Anterior cingulate cortex (tissue), 58 donors: ENCODE data around the gene ITPR2.
"Not testable (repeated sequence)": the region's sequence is repeated elsewhere in the genome, so short reads cannot be mapped to it uniquely, and the experiment has no call there.

ENCODE experiments used
- DNase-seq, 58 donors: peaks; one replicate each; lab custom pipeline; 2025; lab: John Stamatoyannopoulos, UW

ITPR2 gene

DNA sequence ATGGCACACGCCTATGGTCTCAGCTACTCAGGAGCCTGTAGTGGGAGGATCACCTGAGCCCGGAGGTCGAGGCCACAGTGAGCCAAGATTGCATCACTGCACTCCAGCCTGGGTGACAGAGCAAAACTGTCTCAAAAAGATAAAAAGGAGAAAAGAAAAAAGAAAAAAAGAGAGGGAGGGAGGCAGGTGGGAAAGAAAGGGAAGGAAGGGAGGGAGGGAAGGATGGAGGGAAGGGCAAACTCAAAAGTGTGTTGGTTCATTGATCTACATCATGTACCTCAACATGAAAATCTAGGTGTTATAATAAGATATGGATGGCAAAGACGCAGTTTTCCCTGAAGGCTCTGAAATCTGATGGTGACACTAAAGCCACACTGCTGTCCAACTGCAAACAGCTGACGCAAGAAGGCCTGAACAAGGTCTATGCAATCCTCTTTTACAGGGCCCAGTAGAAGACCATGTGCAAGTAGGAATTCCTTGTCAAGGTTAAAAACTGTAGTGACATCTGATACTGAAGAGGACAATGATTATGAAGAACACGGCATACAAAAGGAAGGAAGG is 143.6 kb downstream of the ITPR2 start:
- no peak for DNase-seq

DNA sequence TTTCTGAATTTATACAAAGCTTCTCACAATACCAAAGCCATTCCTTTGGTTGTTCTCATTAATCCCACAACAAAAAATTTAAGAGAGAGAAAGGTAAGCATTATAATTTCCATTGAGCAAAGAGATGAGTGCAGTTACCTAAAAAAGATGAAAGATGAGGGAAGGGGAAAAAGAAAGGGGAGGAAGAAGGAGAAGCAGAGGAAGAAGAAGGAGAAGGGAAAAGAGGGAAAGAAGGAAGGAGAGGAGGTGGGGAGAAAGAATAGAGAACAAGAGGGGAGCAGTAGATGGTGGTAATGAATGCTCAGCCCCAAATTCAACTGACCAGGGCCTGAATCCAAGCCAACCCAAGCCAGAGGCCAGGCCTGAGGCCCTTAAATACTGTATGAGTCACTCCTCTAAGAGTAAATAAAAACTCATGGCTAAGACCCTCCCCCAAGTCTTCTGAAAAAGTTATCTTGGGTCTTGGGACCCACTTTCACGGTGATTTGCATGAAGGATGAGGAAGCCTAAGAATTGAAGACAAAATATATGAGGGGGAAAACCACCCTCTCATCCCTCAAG is 144.6 kb downstream of the ITPR2 start:
- DNase-seq = no peak

DNA sequence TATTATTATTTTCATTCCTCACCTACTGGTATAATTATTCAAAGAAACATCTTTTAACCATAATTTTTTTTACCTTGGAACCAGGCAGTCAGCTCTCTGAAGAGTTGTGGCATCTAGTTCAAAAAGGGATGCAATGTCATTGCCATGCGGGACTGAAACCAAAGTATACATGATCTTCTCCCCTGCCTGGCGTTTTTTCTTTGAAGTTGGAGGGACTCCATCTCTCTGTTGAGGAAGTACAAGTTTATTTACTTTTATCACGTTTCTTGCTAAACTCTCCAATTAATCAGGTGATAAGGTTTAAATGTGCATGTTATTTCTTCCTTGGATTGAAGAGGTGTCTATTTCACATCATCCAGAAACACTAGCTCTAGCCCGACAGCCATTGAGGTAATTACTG is 146.6 kb downstream of the ITPR2 start:
- no peak for DNase-seq

DNA sequence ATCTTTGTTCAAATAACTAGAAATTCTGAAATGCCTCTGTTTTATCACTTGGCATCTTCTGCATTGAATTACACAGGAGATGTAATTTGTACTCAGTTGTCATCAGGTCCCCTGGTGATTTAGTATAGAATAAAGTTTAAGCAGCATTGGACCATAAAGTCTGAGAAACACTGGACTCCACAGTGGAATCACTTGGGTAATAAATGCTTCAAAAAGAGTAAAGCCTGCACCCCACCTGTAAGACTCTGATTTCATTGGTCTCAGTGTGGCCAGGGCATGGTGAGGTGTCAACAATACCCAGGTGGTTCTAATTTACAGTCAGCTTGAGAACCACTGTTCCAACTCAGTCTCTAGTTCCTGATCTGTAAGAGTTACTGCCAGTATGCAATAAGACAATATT is 148.9 kb downstream of the ITPR2 start:
- DNase-seq = no peak

DNA sequence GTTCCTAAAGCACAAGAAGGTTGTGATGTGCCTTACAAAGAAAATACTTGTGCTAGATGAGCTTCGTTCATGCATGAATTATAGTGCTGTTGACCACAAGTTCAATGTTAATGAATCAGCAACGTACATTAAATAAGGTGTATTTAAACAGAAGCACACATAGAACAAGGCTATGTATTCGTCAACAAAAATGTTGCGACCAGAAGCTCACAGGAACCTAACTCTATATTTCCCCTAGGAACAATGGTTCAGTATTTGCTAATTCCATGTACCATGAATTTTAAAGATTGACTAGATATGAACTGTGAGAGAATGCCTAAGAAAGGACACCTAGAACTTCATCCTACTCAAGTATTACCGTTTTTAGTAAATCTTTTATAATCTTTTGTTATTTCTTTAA is 149.6 kb downstream of the ITPR2 start:
- no peak for DNase-seq

DNA sequence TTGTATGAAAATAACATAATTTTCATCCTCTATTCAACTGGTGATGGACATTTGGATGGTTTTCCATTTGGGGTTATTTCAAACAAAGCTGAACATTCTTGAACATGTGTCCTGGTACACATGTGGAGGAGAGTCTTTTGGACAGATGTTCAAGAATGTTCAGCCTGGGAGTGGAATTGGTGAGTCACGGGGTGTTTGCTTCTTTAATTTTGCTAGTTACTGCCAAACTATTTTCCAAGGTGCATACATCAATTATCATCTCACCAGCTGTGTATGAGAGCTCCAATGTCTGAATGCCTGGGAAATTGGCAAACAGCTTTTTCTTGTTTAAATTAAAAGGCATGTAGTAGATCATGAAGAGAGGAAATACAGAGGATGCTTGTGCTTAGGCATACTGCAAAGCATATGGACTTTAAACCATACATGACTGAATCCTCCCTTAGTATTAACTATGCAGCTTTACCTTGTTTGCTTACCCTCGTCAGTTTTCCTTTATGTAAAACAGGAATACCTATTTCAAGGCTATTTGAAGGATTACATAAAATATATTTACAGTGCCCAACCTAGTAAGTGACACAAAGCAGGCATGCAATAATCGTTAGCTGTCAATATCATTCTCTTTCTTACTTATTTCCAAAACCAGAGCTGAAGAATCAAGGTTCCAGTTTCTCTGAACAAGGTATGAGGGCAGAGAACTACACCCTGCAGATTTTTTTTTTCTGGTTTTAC is 152.1 kb downstream of the ITPR2 start:
- DNase-seq = no peak

DNA sequence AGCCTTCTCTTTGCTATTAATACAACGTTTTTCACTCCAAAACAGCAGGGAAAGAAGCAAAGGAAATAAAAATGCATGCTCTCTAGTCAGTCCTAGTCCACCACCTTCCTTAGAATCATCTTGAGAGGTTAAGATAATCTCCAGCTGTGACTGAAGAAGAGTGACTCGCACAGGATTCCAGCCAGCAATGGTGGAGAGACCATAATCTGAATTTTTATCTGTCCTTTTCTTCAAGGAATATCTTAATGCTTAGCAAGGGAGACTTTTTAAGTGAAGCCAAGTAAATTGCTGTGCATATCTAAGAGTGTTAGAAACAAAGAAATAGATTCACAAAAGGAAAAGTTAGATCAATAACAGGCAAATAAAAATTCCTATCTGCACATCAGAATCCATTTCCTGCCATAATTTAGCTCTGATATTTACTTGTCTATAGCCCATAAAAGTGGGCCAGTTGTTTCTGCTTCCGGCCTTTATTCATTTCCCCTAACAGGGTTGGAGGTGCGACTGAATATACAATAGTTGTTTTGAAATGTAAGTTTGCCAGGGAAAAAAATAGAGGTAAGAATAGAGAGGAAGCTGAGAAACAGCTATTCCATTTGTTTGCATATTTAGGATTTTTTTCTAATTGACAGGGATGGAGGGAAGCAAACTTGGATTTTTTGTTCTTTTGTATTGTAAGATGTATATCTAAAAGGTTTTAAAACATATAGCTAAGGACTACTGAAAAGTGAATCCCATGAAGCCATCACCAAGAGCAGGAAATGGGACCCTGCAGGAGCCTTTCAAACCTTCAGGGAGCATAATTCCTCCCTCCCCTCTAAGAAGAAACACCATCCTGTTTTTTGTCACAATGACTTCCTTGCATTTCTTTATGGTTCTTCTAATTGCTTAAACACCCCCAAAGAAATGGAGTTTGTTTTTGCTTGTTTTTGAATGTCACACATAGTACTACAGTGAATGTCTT is 154.0 kb downstream of the ITPR2 start:
- no peak for DNase-seq

DNA sequence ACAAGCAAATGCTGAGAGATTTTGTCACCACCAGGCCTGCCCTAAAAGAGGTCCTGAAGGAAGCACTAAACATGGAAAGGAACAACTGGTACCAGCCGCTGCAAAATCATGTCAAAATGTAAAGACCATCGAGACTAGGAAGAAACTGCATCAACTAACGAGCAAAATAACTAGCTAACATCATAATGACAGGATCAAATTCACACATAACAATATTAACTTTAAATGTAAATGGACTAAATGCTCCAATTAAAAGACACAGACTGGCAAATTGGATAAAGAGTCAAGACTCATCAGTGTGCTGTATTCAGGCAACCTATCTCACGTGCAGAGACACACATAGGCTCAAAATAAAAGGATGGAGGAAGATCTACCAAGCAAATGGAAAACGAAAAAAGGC is 161.5 kb downstream of the ITPR2 start:
- not testable (repeated sequence) for DNase-seq

DNA sequence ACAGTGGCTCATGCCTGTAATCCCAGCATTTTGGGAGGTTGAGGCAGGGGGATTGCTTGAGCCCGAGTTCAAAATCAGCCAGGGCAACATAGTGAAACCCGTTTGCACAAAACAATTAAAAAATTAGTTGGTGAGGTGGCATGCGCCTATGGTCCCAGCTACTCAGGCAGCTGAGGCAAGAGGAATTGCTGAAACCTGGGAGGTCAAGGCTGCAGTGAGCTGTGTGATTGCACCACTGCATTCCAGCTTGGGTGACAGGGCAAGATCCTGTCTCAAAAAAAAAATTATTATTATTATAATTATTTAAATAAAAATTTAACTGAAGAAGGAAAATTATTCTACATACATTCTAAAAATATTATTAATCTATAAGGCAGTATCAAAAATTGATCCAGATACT is 164.1 kb downstream of the ITPR2 start:
- no peak for DNase-seq

DNA sequence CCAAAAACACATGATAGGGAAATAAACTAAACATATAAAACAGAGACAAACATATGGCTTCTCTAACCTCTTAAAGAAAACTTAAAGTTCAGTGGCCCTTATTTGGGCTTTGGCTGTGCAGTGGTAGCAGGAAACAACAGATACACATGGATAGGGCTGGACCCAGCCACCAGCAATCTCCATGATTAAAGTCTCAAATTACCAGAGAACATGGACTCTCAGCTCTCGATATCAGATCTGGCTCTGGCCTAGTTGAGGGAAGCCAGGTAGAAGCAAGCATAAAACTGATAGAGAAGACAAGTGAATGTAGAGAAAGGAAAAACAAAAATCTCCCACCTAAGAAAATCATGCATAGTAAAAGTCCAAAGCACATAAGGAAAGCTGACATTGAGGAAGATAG is 164.8 kb downstream of the ITPR2 start:
- DNase-seq = no peak

DNA sequence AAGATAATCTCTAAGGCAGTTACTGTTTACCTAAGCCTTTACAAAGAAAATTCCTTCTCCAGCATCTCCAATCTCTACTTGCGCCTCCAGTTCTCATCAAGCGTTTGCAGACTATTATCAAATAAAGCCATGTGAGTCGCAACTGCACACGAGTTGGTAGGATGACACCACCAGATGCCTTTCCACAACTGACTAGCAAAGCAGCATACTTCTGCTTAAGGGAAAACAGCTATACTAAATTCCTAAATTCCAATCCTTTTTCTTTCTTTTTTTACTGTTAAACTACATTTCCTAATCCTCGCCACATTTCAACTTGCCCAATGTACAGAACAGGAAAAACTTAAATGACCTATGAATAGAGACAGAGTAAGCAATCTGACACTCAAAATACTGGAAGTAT is 166.7 kb downstream of the ITPR2 start:
- no peak for DNase-seq

DNA sequence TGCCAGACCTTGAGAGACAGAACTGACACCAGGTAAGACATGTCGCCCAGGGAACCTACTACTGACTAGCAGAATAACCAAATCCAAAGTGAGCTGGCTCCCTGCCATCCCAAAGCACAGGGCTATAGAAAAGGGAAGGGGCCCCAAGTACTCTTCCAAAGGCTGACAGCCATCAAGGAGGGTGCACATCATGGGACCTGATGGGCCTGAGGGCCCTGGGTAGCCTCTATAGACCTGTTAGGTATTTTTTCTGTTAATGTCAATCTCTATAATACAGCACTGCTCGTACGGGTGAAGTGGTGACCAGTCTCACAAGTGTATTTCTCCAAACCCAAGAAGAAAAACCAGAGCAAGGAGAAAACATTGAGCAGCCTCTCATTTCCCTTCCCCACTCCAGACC is 171.6 kb downstream of the ITPR2 start:
- no peak for DNase-seq

DNA sequence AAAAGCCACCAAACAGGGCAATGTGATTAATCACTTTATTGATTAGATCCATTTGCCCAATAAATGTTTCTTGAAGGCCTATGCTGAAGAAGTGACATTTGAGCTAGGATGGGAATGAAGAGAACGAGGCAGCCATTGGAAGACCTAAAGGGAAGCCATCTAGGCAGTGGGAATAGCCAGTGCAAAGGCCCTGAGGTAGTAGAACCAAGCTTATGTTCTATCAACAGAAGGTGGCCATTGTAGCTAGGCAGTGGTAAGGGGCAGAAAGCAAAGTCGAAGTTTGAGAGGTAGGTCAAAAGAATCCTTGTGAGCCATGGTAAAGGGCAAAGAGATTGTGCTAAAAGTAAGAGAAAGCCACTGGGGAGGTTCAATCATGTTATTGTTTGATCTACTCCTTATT is 173.1 kb downstream of the ITPR2 start:
- DNase-seq = no peak

DNA sequence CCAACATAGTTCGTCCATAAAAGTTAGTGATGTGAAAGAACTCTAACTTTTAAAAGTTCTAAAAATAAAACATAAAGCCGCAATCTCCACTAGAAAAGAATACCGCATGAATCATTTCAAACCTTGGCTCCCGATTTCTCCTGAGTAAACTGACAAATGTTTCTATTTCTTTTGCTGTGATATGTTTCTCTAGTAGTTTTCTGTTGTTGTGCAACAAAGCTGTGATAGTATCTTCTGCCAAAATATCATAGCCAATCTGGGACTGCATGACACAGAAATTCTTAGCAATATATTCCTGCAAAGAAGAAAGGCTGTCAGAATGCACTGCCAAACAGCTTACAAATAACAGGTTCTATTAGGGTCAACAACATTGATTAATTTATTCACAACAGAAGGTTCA is 174.0 kb downstream of the ITPR2 start:
- DNase-seq = no peak

DNA sequence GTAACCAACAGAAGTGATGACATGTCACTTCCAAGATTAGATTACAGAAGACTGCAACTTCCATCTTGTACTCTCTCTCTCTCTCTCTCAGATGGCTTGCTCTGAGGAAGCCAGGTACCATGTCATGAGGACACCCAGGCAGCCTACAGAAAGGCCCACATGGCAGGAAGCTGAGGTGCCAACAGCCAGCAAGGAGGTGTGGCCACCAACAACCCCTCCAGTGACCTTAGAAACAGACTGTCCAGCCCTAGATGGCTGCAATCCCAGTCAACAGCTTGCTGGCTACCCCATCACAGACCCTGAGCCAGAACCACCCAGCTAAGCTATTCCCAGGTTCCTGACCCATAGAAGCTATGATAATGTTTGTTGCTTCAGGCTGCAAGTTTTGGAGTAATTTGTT is 178.4 kb downstream of the ITPR2 start:
- DNase-seq = no peak

DNA sequence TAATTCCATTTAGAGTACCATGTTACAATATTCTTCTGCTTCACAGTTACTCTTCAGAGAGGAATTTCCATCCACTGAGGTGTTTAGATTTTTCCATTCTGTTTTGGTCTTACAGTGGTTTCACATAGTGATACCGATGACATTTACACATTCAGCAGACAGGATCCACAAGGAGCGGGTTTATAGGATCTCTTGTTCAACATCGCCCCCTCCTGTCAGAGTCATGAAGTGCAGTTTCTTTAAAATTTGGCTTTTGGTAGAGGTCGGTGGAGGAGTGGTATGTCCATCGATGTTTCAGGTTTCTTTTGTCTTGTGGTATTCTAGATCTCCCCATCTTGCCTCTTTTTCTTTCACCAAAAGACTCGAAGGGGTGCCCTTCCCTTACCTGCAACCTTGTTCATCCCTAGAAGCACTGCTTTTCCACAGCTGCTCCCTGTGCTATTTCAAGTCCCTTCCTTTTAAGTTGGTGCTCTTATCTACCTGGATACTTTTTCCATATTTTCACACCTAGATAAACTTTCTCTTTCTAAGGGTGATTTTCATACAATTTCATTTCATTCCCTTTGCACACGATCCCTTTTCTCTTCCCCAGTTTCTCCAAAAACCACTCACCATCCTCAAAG is 181.3 kb downstream of the ITPR2 start:
- DNase-seq = peak in 33 of 58 donors; percentile 1 to 71 (median 24)

DNA sequence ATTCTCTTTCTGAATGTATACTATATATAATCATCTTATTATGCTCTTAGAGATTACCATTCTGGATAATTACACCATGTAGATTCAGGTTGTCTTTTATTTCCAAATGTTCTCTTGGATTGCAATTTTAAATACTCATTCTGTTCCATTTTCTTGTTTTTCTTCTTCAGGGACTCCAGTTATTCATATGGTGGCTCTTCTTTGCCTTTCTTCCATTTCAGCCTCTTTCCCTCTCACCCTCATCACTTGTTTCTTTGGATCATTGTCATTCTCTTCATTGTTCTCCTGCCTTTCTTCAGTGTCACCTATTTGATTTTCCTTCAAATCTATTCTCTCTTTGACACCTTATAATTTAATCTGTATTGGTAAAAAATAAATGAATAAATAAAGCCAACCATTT is 182.0 kb downstream of the ITPR2 start:
- no peak for DNase-seq

DNA sequence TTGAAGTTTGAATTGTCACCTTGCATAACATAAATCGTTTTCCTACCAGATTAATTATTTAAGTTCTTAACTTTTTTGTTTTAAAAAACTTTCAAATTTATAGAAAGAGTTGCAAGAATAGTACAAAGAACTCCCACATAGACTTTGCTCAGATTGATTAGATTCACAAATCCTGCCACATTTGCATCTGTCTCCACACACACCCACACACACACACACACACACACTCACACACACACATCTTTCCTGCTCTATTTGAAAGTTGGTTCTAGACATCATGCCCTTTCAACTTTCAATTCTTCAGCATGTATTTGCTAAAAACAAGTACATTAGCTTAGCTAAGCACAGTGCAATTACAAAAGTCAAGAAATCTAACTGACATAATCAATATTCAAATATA is 184.0 kb downstream of the ITPR2 start:
- no peak for DNase-seq

DNA sequence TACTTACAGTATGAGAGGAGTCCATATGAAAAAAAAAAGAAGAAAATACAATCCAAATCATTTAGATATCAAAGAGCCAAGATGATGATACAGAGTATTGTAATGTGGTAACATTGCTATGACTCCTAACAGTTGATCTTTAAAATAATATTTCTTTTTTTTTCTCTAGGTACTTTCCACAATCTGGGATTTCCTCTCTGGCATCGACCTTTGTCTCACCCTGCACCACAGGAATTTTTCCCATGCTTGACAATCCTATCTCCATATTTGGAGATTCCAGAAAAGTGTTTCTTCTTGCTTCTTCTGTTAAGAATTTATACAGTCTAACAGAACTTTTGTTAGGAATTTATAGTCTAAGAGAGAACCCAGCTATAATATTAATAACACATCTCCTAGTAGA is 184.4 kb downstream of the ITPR2 start:
- no peak for DNase-seq

DNA sequence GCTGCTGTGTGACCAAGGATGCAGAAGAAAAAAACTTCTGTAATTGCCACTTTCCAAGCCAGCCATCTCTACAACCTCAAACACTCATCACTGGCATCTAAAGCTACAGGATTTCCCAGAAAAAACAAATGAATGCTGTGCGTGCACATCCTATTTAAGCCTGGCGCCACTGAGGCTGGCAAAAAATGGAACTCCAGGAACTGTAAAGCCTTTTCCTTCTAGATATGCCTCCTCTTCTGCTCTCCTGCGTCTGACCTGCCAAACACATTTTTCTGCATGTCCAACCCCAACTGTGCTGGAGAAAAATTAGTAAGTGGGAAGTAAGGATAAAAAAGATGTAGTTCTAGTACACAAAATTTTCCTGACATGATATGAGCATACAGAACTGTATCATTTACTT is 184.9 kb downstream of the ITPR2 start:
- DNase-seq = no peak

DNA sequence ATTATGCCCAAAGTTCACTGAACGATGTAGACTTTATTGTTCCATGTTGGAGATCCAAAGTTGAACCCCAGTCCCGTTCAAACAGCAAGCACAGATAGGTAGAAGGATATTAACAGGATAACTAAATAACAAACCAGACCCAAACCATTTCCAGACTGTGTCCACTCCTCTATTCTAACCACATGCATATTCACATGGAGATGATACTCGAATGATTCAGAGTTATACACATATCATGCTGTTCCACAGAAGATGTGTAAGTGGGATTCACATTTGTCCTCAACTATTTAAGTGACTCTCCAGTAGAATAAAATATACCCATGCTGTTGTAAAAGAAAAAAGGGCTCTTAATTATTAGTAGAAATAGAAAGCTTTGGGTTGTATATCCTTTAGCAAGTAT is 185.9 kb downstream of the ITPR2 start:
- no peak for DNase-seq
